Fibroblast of upper back skin (primary cell): ENCODE results near the gene PDE8B.

Experiments used
- DNase-seq: peaks from one replicate; pipeline ENCODE4 v3.0.0-alpha.2; 2013

Gene PDE8B

DNA sequence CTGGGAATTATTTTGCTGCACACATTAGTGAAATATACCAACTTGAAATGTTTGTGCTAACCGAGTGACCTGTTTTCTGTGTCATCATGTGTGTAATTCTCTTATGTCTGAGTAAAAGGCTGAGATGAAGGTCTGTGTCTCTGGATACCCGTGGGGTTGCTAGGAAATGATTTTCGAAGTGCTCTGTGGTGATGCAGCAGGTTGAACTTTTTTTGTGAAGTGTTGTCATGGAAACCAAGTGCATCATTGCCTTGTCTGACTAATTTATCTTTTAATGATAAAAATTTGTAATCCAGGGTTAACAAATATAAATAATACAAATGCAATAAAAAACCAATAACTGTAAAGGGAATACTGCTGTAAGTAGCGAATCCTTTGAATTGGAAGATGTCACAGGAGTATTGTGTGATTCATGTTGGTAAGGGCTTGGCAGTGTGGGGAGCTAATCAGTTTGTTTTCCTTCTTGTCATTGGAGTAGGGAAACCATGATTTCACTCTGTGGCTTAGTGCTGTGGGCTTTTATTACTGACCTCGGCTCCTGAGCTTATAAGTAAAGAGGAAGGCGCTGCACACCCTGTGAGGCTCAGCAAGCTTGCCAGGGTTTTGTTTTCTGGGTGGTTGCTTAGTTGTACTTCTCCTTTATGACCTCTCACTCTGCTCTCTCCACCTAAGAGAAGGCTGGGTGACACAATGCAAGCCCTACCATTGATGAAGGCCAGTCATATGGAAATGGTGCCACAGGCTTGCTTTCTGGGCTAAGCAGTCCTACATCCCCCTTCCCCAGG, 22.3 kb downstream of the PDE8B start:
- no peak for DNase-seq

DNA sequence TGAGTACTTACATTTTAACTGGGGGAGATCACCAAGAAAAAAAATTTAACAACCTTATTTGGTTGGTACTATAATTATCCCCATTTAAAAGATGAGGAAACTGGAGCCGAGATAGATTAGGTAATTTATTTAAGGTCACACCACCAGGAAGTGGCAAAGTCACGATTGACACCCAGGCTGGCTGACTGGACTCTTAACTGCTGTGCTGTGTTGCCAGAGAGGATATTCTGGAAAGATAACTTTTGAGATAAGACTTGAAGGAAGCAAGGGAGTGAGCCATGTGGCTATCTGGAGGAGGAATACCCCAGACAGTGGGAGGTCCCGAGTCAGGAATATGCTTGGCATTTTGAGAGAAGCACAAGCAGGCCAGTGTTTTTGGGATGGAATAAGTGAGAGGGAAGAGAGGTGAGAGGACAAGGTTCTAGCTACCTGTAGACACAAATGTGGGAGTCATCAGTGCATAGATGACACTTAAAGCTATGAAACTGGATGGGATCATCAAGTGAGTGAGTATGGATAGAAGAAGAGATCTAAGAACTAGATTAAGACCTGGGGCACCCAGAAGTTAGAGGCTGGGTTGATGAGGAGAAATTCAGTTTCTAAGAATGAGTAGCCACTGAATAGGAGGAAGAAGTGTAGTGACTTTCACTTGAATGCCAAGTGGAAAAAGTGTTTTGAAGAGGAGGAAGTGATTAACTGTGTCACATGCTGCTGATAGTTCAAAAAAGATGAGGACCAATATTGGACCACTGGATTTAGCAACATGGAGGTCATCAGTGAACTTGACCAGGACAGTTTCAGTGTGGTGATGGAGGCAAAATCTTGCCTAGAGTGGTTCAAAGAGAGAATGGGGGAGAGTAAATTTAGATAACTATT, 25.6 kb downstream of the PDE8B start:
- DNase-seq: no peak

DNA sequence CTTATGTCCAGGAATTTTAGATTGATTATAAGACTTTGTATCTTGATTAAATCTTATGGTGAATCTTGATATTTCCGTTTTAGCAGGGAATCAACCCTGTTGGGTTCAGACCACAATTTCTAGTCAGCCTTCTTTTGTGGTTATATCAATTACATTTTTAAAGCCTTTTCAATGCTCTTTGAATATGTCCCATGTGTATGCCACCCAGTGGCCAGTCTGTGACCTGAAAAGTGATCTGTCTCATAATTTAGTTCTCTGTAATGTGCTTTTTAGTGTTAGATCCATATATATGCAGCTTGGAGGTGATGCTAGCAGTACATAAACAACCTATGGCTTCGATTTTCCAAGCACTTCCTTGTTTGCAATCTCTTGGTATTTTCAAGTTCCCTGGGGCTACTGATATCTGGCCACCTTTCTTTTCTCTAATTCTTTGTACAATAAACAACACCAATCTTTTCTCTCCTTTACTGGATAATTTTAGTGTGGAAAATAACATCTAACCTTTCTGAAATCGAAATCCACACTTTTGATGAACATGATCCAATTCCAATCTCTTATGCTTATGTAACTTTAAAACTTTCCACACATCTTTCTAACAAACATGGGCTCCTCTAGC, 28.8 kb downstream of the PDE8B start:
- DNase-seq: peak; percentile 2

DNA sequence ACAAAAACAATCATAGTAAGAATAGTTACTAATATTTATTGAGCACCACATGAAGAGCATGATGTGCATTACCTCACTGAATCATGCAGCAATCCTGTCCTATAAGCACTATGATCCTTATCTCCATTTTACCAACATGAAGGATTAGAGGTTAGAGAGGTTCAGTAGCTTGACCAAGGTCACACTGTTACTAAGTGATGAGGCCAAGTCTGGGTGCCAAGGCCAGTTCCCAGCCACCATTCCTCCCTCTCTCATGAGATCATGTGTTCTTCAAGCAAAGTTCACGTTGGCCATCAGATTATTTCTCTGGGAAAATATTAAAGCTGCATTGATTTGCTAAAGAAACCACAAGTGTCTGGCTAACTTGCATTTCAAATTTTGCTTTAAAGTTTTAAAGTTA, 31.0 kb downstream of the PDE8B start:
- no peak for DNase-seq

DNA sequence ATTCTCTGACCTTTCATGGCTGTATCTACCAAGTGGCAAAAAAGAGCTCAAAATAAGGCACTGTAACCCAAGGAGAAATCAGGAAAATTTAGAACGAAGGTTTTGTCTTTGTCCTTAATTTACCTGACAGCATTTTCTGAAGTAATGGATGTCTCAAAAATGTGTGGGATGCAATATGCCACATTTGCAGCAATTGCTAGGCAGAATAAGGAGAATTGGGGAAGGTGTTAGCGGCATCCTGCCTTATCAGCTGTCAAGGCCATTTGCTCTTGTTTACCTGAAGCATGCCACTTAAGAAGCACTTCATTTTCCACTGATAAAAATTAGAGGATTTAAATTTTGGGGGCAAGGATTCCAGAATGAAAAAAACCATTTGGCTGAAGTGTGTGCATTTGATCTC, 39.0 kb downstream of the PDE8B start:
- no peak for DNase-seq

DNA sequence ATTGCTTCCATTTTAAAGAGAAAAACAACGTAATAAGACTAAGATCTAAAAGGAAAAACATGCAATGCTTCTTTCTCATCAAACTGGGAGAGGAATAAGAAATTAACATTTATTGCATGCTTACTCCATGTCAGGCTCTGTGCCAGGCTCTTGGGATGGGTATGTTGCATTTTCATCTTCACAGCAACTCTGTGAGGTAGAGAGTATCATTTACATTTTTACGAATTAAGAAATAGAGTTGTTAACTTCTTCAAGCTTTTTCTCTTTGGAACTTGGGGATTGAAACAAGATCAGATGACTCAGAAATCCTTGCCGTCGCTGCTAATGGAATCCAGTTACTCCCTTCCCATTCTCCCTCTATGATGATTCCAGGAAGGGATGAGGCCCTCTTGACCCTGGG, 39.5 kb downstream of the PDE8B start:
- DNase-seq: no peak

DNA sequence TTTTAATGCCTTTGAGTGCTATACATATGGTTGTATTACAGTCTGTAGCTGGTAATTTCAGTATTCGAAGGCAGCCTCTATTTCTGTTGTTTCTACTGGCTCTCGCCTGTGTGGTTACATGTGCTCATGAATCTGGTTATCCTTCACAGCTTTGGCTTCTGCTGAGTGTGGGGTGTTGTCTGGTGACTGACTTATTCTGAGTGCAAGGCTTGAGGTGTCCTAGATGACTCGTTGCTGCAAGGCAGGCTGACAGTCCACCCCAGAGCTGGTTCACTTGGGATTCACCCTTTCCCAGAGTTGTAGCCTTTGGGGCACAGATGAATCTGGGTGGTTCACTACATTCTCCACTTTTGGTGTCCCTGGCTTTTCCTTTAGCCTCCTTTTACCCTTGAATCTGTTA, 41.4 kb downstream of the PDE8B start:
- DNase-seq: no peak

DNA sequence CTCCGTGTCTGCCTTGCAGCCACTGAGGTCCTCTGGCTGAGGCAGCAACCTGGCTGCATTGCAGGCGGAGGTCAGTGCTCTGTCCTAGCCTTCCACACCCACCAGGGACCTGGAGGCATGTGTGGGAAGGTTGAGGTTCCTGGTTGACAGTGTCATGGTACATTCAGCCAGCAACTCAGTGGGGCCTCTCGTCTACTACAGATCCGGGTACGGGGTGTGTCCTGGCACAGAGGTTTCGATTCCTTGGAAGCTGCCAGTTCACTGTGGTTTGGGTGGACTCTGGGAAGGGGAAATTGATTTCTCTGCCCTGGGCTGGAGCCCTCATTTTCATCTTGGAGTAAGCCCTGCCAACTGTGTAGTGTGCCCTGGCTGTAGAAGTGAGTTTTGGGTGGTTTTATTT, 45.1 kb downstream of the PDE8B start:
- DNase-seq: no peak

DNA sequence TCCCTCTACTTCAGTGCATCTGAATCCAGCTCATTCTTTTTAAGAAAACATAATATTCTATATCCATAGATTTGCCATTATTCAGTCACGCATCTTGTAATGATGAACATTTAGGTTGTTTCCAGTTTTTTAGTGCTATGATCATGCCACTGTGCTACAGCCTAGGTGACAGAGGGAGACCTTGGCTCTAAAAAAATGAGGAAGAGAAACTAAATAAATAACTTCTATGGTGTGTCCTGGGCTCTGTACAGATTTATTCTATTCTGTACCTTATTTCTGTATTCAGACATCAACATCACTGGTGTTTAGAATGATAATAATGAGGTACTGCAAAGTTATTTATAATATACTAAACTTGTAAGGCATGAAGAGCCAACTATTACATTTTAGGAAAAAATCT, 45.9 kb downstream of the PDE8B start:
- DNase-seq: no peak

DNA sequence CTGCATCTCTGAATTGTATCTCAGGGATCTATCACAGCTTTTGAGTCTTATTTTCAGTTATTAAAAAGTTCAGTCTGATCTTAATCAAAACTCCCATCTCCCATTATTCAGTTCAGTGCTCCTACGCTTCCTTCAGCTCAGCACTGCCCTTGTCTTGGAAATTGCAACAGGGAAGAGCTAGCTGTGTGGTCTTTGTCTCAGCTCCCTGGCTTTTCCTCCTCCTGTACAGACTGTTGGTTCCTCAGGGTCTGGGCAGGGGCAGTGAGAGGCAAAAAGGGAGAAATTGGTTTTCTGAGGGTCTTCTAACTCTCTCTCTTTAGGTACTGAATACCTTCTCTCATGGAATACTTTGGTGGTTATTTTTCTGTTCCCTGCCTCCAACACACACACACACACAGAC, 48.2 kb downstream of the PDE8B start:
- DNase-seq: no peak

DNA sequence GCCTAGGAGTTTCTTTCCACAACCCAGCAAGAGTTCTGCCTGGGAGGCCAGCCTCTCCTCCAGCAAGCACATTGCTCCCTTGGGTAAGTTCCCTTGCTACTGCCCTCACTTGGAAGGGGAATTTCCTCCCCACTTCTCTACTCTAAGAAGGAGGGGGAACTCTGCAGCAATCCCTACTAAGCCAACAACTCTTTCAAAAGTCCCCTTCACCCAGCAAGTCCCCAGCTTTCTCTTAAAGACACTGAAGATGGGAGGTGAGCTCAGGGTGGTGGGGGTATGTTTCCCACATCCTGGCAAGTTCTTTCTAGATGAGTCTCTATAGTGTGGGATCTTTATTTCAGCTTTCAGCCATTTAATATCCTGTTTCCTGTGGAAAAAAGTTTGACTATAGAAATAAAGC, 49.0 kb downstream of the PDE8B start:
- no peak for DNase-seq

DNA sequence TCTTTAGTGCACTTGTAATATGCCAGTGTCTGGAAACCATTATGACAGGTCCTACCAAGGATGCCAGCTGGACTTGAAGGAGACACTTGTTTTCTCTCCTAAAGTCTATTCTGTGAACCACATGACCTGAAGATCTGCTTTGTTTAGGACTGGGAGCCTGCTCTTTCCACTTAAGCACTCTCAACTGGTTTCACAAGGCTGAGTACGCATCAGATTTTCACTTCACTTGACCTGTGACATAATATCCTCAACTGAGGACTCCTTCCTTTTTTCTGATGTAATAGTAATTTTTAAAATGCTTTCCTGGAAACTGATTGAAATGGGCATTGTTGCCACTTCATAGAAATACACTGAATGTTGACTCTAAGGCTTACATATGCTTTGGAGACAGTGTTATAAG, 52.2 kb downstream of the PDE8B start:
- DNase-seq: no peak

DNA sequence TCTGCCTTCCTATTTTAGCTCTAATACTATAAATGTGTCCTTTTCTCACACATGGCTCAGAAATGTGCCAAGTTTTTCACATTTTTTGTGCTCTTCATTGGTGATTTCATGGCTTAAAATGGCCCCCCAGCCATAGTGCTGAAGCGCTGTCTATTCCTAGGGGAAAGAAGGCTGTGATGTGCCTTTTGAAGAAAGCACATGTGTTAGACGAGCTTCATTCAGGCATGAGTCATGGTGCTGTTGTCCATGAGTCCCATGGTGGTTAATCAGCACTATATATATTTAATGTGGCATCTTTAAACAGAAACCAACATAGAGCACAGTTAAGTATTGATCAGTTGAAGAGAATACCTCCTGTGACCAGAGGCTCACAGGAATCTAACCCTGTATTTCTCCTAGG, 55.8 kb downstream of the PDE8B start:
- peak; percentile 52 for DNase-seq

DNA sequence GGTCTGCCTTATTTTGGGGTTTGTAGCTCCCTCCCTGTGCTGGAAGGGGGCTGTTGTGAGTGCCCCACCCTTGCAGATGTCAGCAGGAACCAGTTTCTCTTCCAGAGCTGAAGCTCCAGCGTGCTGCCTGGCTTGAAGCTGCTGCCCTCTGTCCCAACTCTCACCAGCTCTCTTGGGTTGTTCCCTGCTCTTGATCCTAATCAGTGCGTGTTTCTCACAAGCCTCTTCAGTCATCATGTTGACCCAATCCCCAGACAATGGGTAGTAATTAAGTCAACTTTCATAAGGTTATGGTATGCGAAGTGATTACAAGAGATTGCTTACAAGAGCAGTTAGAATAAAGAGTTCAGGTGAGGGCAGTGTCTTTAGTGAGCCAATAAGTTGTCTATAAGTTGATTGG, 57.0 kb downstream of the PDE8B start:
- no peak for DNase-seq

DNA sequence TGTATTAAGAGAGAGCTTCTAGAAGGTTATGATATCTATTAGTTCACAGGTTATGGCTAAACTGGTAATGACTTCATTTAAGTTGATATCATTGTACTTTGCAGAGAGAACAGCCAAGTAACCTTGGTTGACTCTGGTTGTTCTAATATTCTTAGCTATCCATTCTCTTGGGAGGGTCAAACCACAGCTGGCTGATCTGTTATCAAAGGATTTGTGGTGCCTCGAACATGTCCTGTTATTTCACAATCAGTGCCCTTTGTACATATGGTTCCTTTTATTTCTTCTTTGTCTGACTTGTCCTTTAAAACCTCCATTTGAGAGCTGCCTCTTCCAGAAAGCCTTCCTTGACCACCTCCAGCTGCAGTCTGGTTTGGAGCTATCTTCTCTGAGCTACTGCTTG, 61.7 kb downstream of the PDE8B start:
- no peak for DNase-seq

DNA sequence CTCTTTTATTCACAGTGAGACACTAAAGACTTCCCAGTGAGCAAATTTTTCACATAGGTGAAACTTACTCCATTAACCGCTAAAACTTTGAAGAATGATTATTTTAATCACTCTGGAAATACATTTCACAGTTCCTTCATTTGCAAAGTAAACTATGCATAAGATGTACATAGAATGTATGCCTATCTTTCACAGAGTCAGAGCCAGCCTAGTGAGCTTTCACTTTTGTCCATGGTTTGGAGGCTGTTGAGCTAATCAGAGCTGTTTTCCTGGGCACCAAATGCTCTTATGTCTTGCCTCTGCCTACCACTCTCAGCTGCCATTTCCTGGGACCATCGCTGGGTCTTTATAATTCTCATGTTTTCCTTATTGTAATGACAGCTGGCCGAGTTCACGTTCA, 67.3 kb downstream of the PDE8B start:
- DNase-seq: no peak

DNA sequence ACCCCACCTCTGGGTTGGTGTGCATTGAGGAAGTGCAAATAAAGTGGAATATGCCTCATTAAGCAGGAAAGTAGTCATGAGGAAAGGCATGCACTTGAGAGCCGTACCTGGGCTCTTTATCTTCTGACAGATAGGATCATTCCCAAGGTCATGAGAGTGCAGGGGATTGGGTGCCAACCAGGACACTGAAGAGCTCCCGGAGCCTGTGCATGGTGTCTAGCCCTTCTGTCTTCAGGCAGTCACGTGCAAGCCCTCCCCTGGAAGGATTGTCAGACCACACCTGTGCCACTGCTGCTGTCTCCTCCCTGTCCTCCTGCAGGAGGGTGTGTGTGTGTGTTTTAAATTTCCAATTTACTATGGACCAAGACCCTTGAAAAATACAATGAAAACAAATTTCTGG, 69.6 kb downstream of the PDE8B start:
- no peak for DNase-seq

DNA sequence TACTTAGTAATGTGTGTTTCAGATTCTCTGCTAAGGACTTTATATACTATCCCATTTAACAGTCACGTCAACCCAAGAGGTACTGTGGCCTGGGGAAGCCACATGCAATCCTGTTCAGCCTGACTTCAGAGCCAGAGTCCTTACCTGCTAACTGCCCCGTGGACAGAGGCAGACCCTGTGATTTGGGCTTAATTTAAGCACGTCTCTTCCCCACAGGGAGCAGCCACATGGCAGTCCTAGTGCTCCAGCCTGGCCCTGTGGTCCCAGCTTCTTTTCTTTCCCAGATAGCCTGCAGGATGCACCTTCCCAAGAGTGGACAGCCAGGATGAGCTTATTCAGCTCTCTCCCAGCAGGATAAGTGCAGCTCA, 71.5 kb downstream of the PDE8B start:
- DNase-seq: no peak

DNA sequence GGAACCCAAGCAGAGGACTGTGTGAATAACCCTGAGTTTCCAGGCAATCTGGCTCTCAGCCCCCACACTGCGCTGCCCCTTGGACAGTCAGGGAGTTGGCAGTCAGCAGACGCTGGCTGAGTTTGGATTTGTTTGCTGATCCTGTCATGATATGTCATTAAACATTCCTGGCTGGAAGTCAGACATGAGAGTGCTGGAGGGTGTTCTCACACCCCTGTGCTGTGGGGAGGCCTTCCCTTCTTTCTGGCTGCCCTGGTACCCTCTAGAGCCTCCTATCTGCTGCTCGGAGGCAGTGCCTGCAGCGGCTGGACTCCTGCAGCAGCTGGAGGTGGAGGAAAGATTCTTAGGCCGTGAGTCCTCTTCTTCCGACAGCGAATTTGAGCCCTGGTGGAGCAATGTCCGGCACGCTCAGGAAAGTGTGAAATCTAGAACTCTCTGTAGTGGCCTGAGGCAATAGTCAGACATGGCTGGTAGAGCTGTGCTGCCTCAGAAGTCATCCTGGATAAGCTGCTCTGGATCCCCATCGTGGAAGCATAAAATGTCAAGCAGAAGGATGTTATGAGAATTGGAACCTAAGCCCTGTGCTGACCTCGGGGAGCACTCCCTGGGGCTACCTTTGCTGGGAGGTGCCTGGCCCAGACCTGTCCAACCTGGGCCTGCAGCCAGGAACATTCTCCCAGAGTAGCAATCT, 72.0 kb downstream of the PDE8B start:
- peak; percentile 5 for DNase-seq

DNA sequence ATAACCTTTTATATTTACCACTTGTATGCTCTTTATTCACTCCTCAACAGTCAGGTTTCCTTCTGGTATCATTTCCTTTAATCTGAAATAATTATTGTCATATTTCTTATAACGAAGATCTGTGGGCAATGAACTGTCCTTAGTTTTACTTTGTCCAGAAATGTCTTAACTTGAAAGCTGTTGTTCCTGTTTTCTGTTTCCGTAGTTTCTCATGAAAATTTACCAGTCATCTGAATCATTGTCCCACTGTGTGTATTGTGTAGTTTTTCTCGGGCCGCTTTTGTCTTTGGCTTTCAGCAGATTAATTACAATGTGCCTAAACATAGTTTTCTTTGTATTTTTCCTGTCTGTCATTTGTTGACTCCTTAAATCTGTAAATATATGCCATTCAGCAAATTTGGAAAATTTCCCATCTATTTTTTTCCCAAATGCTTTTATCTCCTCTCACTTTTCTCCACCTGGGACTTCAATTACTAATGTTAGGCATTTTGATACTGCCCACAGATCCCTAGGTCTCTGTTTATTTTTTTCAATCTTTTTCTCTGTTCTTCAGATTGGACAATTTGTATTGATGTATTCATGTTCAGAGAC, 74.9 kb downstream of the PDE8B start:
- no peak for DNase-seq

DNA sequence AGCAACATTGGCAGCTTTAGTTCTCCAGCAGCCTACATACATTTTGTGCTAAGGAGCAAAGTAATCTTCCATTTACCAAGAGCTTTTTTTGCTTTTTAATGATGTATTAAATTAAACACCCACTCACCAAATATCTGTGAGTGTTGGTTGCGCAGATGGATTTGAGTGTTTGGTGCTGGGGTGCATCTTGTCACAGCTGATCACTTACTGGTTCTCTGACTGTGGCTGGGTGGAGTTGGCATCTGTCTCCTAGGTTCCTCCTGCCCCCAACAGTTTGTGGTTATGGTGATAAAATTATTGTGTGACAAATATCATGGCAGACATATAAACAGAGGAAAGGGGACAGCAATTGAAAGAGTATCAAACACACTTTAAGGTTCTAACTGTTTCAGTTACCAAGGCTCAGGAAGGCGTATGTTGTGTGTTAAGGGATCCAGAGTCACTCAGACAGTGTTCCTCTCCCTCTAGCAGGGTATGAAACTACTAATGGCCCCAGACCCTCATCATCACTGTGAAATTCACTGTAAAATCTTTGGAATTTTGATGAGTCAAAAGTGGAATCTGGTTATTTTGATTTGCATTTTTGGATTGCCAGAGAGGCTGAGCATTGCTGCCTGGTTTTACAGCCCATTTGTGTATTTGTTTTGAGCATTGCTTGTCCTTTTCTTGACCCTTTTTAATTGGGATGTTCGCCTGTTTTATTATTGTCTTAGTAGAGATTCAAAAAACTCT, 81.7 kb downstream of the PDE8B start:
- DNase-seq: peak; percentile 79

DNA sequence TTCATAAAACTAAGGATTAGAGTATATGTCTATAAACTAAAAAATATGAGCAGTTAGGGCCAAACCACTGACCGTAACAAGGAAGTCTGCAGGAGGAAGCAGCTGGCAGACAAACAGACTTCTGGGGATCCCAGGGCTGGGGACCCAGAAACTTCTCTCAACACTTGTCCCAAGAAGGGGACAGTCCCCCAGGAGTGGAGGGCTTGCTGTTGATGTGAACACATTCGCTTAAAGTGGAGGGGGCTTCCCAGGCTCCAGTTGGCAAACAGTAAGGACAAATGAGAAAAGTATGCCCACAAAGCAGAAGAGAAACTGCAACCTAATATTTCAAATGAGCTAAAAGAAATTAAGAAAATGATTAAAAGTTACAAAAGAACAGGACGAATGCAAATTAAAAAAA, 83.7 kb downstream of the PDE8B start:
- DNase-seq: no peak
